HepG2 (cell line): Measurements from ENCODE around the gene CAPZB. TPM values are rescaled to one million over a fixed set of nuclear protein-coding genes. Genes with fewer than 3 reads are reported as not detected.

Experiments
- ARID2 ChIP-seq: sonication (generic); formaldehyde crosslinking; IDR thresholded peaks from 2 replicates; pipeline ENCODE4 v1.8.1; 2022; ENCODE audit warnings: mild to moderate bottlenecking, missing genetic modification reagents, borderline replicate concordance
- FLYWCH1 ChIP-seq: sonication (generic); formaldehyde crosslinking; IDR thresholded peaks from 2 replicates; pipeline ENCODE4 v1.8.1; 2023; ENCODE audit warnings: mild to moderate bottlenecking, missing genetic modification reagents
- NR3C1 ChIP-seq: sonication (generic); formaldehyde crosslinking; IDR thresholded peaks from 2 replicates; pipeline ENCODE4 v1.4.0; 2020; ENCODE audit warnings: missing genetic modification reagents
- RFXAP ChIP-seq: sonication (generic); formaldehyde crosslinking; IDR thresholded peaks from 2 replicates; pipeline ENCODE4 v1.4.0; 2020; ENCODE audit warnings: missing genetic modification reagents, borderline replicate concordance
- SRF ChIP-seq: IDR thresholded peaks from 2 replicates; pipeline ENCODE4 v1.6.1; 2011; ENCODE audit warnings: mild to moderate bottlenecking, low read depth, low read length, moderate library complexity
- SRSF4 ChIP-seq: fragments of 200-400 bp; formaldehyde crosslinking; IDR thresholded peaks from one replicate; pipeline ENCODE4 v1.6.1; 2018; ENCODE audit warnings: mild to moderate bottlenecking, low read depth, low read length, moderate library complexity; ENCODE audit not compliant: poor library complexity, severe bottlenecking
- ZBTB3 ChIP-seq: sonication (generic); formaldehyde crosslinking; IDR thresholded peaks from 2 replicates; pipeline ENCODE4 v1.4.0; 2020; ENCODE audit warnings: low read depth, mild to moderate bottlenecking, moderate library complexity, missing genetic modification reagents, borderline replicate concordance
- ZEB1 ChIP-seq: IDR thresholded peaks from 2 replicates; pipeline ENCODE4 v1.6.1; 2012; ENCODE audit warnings: mild to moderate bottlenecking, low read depth, inconsistent platforms; ENCODE audit not compliant: insufficient replicate concordance
- ZFP62 ChIP-seq: sonication (generic); formaldehyde crosslinking; IDR thresholded peaks from 2 replicates; pipeline ENCODE4 v1.4.0; 2020; ENCODE audit warnings: missing genetic modification reagents
- ZNF34 ChIP-seq: sonication (generic); formaldehyde crosslinking; IDR thresholded peaks from 2 replicates; pipeline ENCODE4 v1.4.0; 2020; ENCODE audit warnings: mild to moderate bottlenecking, missing genetic modification reagents, borderline replicate concordance
- ZNF383 ChIP-seq: sonication (generic); formaldehyde crosslinking; IDR thresholded peaks from 2 replicates; pipeline ENCODE4 v1.4.0; 2020; ENCODE audit warnings: missing genetic modification reagents, mild to moderate bottlenecking, borderline replicate concordance
- ZNF629 ChIP-seq: sonication (generic); formaldehyde crosslinking; conservative IDR thresholded peaks from 2 replicates; pipeline ENCODE4 v1.5.0; 2020; ENCODE audit warnings: missing genetic modification reagents
- ZSCAN31 ChIP-seq: sonication (generic); formaldehyde crosslinking; IDR thresholded peaks from 2 replicates; pipeline ENCODE4 v1.5.0; 2020; ENCODE audit warnings: low read depth, mild to moderate bottlenecking, missing genetic modification reagents
- polyA plus RNA-seq, 8 experiments: library from polyadenylated mRNA; depleted of rRNA in 3 of 8; stranded (reverse) in 7 of 8; unstranded in 1 of 8; fragments of >200 nt; fragmentation: Illumina TruSeq in 4 of 8; extraction: Trizol in 4 of 8; gene quantifications; 2 replicates each; pipeline versions ENCODE4 v1.2.1 to v1.2.3, GENCODE V29; 2011 to 2016; ENCODE audit warnings: low read depth in 4 of 8, missing spikeins in 1 of 8, mixed read lengths in 1 of 8; ENCODE audit not compliant: insufficient read depth in 1 of 8
- total RNA-seq, 5 experiments: library from RNA; depleted of rRNA; stranded (reverse); fragments of >200 nt; fragmentation: Illumina TruSeq; extraction: Trizol; gene quantifications; 2 replicates each; pipeline ENCODE4 v1.2.3, GENCODE V29; 2016; ENCODE audit warnings: low read depth in 1 of 5
- TF ChIP-seq, protein P1 (sequence below), 2 experiments: sonication (generic) in 1 of 2; formaldehyde crosslinking in 1 of 2; IDR thresholded peaks; 2 replicates each; pipeline versions ENCODE4 v1.4.0 to v1.6.1; 2018 to 2020; ENCODE audit warnings: missing genetic modification reagents in 2 of 2, borderline replicate concordance in 1 of 2, low read depth in 1 of 2, mild to moderate bottlenecking in 1 of 2, missing biosample characterization in 1 of 2
- TF ChIP-seq, protein P2 (sequence below): sonication (generic); formaldehyde crosslinking; conservative IDR thresholded peaks from 2 replicates; pipeline ENCODE4 v1.4.0; 2020; ENCODE audit warnings: missing genetic modification reagents
- TF ChIP-seq, protein P3 (sequence below): sonication (generic); formaldehyde crosslinking; IDR thresholded peaks from 2 replicates; pipeline ENCODE4 v1.9.0; 2021; ENCODE audit warnings: missing genetic modification reagents, borderline replicate concordance
- TF ChIP-seq, protein P4 (sequence below): sonication (generic); formaldehyde crosslinking; IDR thresholded peaks from 2 replicates; pipeline ENCODE4 v1.4.0; 2020; ENCODE audit warnings: missing genetic modification reagents, borderline replicate concordance

Gene CAPZB
- total and polyA plus RNA-seq, 2 of the 13 experiments (the other 11 are each of a cell fraction or from before 2014, with no cell fraction given) = 58.9 to 76.9 TPM

DNA sequence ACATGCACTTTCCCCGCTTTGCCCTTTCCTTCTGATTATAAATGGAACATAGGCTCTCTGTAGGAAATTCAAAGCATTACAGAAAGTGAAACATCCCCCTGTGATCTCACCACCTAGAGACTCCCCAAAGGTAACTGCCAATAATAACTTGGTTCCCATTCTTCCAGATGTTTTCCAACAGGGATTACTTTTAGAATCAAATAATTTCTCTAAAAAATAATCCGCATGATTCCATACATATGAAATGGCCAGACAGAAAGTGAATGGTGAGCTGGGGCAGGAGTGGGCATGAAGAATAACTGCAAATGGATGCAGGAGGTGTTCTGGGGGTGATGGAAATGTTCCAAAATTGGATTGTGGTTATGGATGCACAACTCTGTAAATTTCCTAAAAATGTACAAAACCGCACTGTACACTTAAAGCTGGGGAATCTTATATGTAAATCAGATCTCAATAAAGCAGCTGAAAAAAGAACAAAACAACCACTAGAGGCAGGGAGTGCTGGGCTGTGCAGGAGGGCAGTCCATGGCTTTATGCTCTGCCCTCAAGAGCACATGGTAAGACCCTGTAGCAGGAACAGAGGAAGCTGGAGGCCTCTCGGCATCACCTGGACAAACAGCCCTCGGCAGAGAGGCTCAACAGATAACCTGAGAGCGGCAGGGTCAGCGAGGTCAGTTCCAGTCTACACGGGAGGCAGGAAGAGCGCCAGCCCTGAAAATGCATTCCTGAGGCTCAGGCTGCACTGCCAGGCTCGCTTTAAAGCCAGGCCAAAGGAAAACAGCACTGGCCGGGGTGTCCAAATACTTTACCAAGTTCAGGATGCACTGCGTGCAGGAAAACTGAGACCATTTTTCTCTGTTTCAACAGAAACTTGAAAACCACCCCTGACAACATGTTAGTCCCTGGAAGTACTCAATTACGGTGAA lies 39.7 kb downstream of the CAPZB start (continued):
- peak; percentile 55; the same call in 1 of the 2 replicates for TF ChIP-seq RFXAP (CRISPR knock-in tag)
- peak; percentile 77; the same call in 1 of the 2 replicates for TF ChIP-seq ZSCAN31 (CRISPR knock-in tag)
- TF ChIP-seq, protein P1, sequence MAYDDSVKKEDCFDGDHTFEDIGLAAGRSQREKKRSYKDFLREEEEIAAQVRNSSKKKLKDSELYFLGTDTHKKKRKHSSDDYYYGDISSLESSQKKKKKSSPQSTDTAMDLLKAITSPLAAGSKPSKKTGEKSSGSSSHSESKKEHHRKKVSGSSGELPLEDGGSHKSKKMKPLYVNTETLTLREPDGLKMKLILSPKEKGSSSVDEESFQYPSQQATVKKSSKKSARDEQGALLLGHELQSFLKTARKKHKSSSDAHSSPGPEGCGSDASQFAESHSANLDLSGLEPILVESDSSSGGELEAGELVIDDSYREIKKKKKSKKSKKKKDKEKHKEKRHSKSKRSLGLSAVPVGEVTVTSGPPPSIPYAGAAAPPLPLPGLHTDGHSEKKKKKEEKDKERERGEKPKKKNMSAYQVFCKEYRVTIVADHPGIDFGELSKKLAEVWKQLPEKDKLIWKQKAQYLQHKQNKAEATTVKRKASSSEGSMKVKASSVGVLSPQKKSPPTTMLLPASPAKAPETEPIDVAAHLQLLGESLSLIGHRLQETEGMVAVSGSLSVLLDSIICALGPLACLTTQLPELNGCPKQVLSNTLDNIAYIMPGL (CRISPR knock-in tag; IDR thresholded peaks at IDR 0.05; ENCODE audit: borderline replicate concordance in 1 of 2, low read depth in 1 of 2) = peak; percentile 39 to 77; a peak in 3 of 4 replicates
- TF ChIP-seq, protein P2, sequence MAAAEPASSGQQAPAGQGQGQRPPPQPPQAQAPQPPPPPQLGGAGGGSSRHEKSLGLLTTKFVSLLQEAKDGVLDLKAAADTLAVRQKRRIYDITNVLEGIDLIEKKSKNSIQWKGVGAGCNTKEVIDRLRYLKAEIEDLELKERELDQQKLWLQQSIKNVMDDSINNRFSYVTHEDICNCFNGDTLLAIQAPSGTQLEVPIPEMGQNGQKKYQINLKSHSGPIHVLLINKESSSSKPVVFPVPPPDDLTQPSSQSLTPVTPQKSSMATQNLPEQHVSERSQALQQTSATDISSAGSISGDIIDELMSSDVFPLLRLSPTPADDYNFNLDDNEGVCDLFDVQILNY (CRISPR knock-in tag) = no peak
- TF ChIP-seq ARID2 (CRISPR knock-in tag) = no peak
- no peak for TF ChIP-seq ZFP62 (CRISPR knock-in tag)
- no peak for TF ChIP-seq SRSF4
- peak; percentile 93 for TF ChIP-seq ZEB1
- TF ChIP-seq FLYWCH1 (CRISPR knock-in tag) = no peak
- TF ChIP-seq ZBTB3 (CRISPR knock-in tag) = no peak; the same call in 1 of the 2 replicates
- TF ChIP-seq, protein P3, sequence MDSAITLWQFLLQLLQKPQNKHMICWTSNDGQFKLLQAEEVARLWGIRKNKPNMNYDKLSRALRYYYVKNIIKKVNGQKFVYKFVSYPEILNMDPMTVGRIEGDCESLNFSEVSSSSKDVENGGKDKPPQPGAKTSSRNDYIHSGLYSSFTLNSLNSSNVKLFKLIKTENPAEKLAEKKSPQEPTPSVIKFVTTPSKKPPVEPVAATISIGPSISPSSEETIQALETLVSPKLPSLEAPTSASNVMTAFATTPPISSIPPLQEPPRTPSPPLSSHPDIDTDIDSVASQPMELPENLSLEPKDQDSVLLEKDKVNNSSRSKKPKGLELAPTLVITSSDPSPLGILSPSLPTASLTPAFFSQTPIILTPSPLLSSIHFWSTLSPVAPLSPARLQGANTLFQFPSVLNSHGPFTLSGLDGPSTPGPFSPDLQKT = no peak
- TF ChIP-seq NR3C1 (CRISPR knock-in tag) = no peak
- TF ChIP-seq, protein P4, sequence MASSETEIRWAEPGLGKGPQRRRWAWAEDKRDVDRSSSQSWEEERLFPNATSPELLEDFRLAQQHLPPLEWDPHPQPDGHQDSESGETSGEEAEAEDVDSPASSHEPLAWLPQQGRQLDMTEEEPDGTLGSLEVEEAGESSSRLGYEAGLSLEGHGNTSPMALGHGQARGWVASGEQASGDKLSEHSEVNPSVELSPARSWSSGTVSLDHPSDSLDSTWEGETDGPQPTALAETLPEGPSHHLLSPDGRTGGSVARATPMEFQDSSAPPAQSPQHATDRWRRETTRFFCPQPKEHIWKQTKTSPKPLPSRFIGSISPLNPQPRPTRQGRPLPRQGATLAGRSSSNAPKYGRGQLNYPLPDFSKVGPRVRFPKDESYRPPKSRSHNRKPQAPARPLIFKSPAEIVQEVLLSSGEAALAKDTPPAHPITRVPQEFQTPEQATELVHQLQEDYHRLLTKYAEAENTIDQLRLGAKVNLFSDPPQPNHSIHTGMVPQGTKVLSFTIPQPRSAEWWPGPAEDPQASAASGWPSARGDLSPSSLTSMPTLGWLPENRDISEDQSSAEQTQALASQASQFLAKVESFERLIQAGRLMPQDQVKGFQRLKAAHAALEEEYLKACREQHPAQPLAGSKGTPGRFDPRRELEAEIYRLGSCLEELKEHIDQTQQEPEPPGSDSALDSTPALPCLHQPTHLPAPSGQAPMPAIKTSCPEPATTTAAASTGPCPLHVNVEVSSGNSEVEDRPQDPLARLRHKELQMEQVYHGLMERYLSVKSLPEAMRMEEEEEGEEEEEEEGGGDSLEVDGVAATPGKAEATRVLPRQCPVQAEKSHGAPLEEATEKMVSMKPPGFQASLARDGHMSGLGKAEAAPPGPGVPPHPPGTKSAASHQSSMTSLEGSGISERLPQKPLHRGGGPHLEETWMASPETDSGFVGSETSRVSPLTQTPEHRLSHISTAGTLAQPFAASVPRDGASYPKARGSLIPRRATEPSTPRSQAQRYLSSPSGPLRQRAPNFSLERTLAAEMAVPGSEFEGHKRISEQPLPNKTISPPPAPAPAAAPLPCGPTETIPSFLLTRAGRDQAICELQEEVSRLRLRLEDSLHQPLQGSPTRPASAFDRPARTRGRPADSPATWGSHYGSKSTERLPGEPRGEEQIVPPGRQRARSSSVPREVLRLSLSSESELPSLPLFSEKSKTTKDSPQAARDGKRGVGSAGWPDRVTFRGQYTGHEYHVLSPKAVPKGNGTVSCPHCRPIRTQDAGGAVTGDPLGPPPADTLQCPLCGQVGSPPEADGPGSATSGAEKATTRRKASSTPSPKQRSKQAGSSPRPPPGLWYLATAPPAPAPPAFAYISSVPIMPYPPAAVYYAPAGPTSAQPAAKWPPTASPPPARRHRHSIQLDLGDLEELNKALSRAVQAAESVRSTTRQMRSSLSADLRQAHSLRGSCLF = no peak
- TF ChIP-seq ZNF34 (CRISPR knock-in tag) = no peak
- no peak for TF ChIP-seq SRF
- no peak for TF ChIP-seq ZNF383 (CRISPR knock-in tag)
- peak; percentile 61 for TF ChIP-seq ZNF629
